ENCODE measurements around the gene SENP1. TPM values are rescaled to one million over a fixed set of nuclear protein-coding genes. Genes with fewer than 3 reads are reported as not detected.

SENP1 gene
- total and polyA plus RNA-seq, 2 donors: 6.7 to 38.2 TPM

- H3K4me1 ChIP-seq (ENCODE audit: insufficient read depth): no peaks in the 10 kb centered on the region
- WGBS: 90% methylated on average over 12 of the region's 12 CpGs
- no peak overlapping the region for H3K27ac ChIP-seq (ENCODE audit: low read depth)
- H3K36me3 ChIP-seq (ENCODE audit: insufficient read depth): no peaks in the 10 kb centered on the region
- DNase-seq (ENCODE audit: extremely low spot score): no peak
- no peak overlapping the region for H3K4me3 ChIP-seq (ENCODE audit: low read depth, low read length)
These were observed 74.5 kb downstream of the SENP1 start for GRCh38 chr12:48031135-48031960.

- Histone ChIP-seq H3K4me3 (ENCODE audit: low read depth, low read length) (no peak overlapping the region), H3K36me3 (ENCODE audit: insufficient read depth) (no peaks in the 10 kb centered on the region), H3K4me1 (ENCODE audit: insufficient read depth) (no peaks in the 10 kb centered on the region), H3K27ac (ENCODE audit: low read depth) (no peak overlapping the region)
- WGBS: 78% methylated on average over 4 of the region's 4 CpGs
- DNase-seq (ENCODE audit: extremely low spot score): no peak
These were observed 75.7 kb downstream of the SENP1 start for GRCh38 chr12:48030173-48030650.

GRCh38 chr12:48029491-48030172 is 76.2 kb downstream of the SENP1 start:
- Histone ChIP-seq H3K36me3 (ENCODE audit: insufficient read depth) (no peaks in the 10 kb centered on the region), H3K4me3 (ENCODE audit: low read depth, low read length) (no peak overlapping the region), H3K4me1 (ENCODE audit: insufficient read depth) (no peaks in the 10 kb centered on the region), H3K27ac (ENCODE audit: low read depth) (no peak overlapping the region)
- DNase-seq (ENCODE audit: extremely low spot score): no peak
- 59% methylated on average over 8 of the region's 8 CpGs for WGBS

- H3K36me3 ChIP-seq (ENCODE audit: insufficient read depth): no peaks in the 10 kb centered on the region
- 55% methylated on average over 5 of the region's 5 CpGs for WGBS
- DNase-seq (ENCODE audit: extremely low spot score): no peak
- no peaks in the 10 kb centered on the region for H3K4me1 ChIP-seq (ENCODE audit: insufficient read depth)
- H3K4me3 ChIP-seq (ENCODE audit: low read depth, low read length): no peak overlapping the region
- no peak overlapping the region for H3K27ac ChIP-seq (ENCODE audit: low read depth)
These were observed 77.1 kb downstream of the SENP1 start for GRCh38 chr12:48028541-48029431.

GRCh38 chr12:48027183-48028002 is 78.5 kb downstream of the SENP1 start:
- DNase-seq (ENCODE audit: extremely low spot score): no peak
- Histone ChIP-seq H3K4me1 (ENCODE audit: insufficient read depth) (no peaks in the 10 kb centered on the region), H3K4me3 (ENCODE audit: low read depth, low read length) (no peak overlapping the region), H3K36me3 (ENCODE audit: insufficient read depth) (no peaks in the 10 kb centered on the region), H3K27ac (ENCODE audit: low read depth) (no peak overlapping the region)
- 78% methylated on average over 18 of the region's 18 CpGs for WGBS

- Histone ChIP-seq H3K36me3 (ENCODE audit: insufficient read depth) (no peaks in the 10 kb centered on the region), H3K4me3 (ENCODE audit: low read depth, low read length) (no peak overlapping the region), H3K27ac (ENCODE audit: low read depth) (no peak overlapping the region), H3K4me1 (ENCODE audit: insufficient read depth) (no peaks in the 10 kb centered on the region)
- WGBS: 79% methylated on average over 7 of the region's 7 CpGs
- DNase-seq (ENCODE audit: extremely low spot score): no peak
These were observed 79.6 kb downstream of the SENP1 start for GRCh38 chr12:48026060-48026827.

- no peak overlapping the region for H3K4me3 ChIP-seq (ENCODE audit: low read depth, low read length)
- H3K27ac ChIP-seq (ENCODE audit: low read depth): no peak overlapping the region
- WGBS: 56% methylated on average over 7 of the region's 7 CpGs
- no peaks in the 10 kb centered on the region for H3K4me1 ChIP-seq (ENCODE audit: insufficient read depth)
- DNase-seq (ENCODE audit: extremely low spot score): no peak
- H3K36me3 ChIP-seq (ENCODE audit: insufficient read depth): no peaks in the 10 kb centered on the region
These were observed 80.6 kb downstream of the SENP1 start for GRCh38 chr12:48025281-48025680.

- H3K4me1 ChIP-seq (ENCODE audit: insufficient read depth): no peaks in the 10 kb centered on the region
- DNase-seq (ENCODE audit: extremely low spot score): no peak
- H3K27ac ChIP-seq (ENCODE audit: low read depth): no peak overlapping the region
- no peak overlapping the region for H3K4me3 ChIP-seq (ENCODE audit: low read depth, low read length)
- WGBS: 81% methylated on average over 9 of the region's 9 CpGs
- no peaks in the 10 kb centered on the region for H3K36me3 ChIP-seq (ENCODE audit: insufficient read depth)
These were observed 81.1 kb downstream of the SENP1 start for GRCh38 chr12:48024735-48025134.

GRCh38 chr12:48023386-48023785 is 82.5 kb downstream of the SENP1 start:
- 75% methylated on average over 5 of the region's 5 CpGs for WGBS
- no peaks in the 10 kb centered on the region for H3K4me1 ChIP-seq (ENCODE audit: insufficient read depth)
- DNase-seq (ENCODE audit: extremely low spot score): no peak

GRCh38 chr12:48022676-48023385 is 83.0 kb downstream of the SENP1 start:
- H3K27ac ChIP-seq (ENCODE audit: low read depth): no peak overlapping the region
- DNase-seq (ENCODE audit: extremely low spot score): no peak
- no peak overlapping the region for H3K4me3 ChIP-seq (ENCODE audit: low read depth, low read length)
- H3K36me3 ChIP-seq (ENCODE audit: insufficient read depth): no peaks in the 10 kb centered on the region
- 74% methylated on average over 7 of the region's 7 CpGs for WGBS
- H3K4me1 ChIP-seq (ENCODE audit: insufficient read depth): no peaks in the 10 kb centered on the region

More at GRCh38 chr12:48023386-48023785, 82.5 kb downstream of the SENP1 start:
- H3K36me3 ChIP-seq (ENCODE audit: insufficient read depth): no peaks in the 10 kb centered on the region
- no peak overlapping the region for H3K27ac ChIP-seq (ENCODE audit: low read depth)
- no peak overlapping the region for H3K4me3 ChIP-seq (ENCODE audit: low read depth, low read length)

GRCh38 chr12:48022180-48022521 is 83.7 kb downstream of the SENP1 start:
- no peak overlapping the region for H3K4me3 ChIP-seq (ENCODE audit: low read depth, low read length)
- no peaks in the 10 kb centered on the region for H3K36me3 ChIP-seq (ENCODE audit: insufficient read depth)
- H3K27ac ChIP-seq (ENCODE audit: low read depth): no peak overlapping the region
- no peak for DNase-seq (ENCODE audit: extremely low spot score)
- 58% methylated on average over 3 of the region's 3 CpGs for WGBS
- H3K4me1 ChIP-seq (ENCODE audit: insufficient read depth): no peaks in the 10 kb centered on the region

All from urinary bladder (tissue), 4 donors.